AG09309 (cell line): ENCODE results near the gene ORC3.

Experiments used
- DNase-seq: peaks from one replicate; pipeline ENCODE4 v3.0.0-alpha.2; 2010; ENCODE audit warnings: low read depth
- H3K4me3 ChIP-seq: 2 replicates; pipeline ENCODE4 v1.5.1; 2011; ENCODE audit warnings: mild to moderate bottlenecking, low read depth, low read length, moderate library complexity; ENCODE audit not compliant: control insufficient read depth
- CTCF ChIP-seq: IDR thresholded peaks from 2 replicates; pipeline ENCODE4 v1.5.1; 2011; ENCODE audit warnings: mild to moderate bottlenecking, low read depth, low read length, inconsistent platforms; ENCODE audit not compliant: insufficient read depth, control insufficient read depth; ENCODE audit errors: missing control alignments

Gene ORC3

GRCh38 chr6:87618531-87618930, 28.6 kb downstream of the ORC3 start:
- DNase-seq = no peak
- H3K4me3 ChIP-seq = no peak overlapping the region
- TF ChIP-seq CTCF = no peak

GRCh38 chr6:87623248-87623647, 33.3 kb downstream of the ORC3 start:
- peak; percentile 14 for DNase-seq
- no peak for TF ChIP-seq CTCF
- no peak overlapping the region for H3K4me3 ChIP-seq

DNA sequence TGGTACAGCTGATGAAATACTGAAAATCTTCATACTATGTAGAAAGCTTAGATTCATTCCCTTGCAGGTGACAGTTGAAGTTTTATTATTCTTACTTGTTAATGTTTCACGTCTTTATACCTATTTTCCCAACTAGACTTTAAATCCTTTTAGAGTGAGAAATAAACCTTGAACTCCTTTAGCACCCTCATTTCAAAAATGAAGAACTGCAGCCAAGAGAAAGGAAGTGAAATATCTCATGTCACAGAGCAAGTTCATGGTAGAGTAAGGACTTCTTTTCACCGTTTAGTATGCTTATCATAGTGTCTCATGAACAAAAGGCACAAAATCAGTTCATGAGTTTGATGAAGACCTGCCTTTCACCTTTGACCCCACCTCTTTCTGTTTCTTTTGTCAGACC, 38.5 kb downstream of the ORC3 start:
- no peak overlapping the region for H3K4me3 ChIP-seq
- DNase-seq = no peak
- TF ChIP-seq CTCF = no peak

GRCh38 chr6:87628881-87629280, 38.9 kb downstream of the ORC3 start:
- no peak for TF ChIP-seq CTCF
- no peak overlapping the region for H3K4me3 ChIP-seq
- DNase-seq = peak; percentile 41

- no peak overlapping the region for H3K4me3 ChIP-seq
- no peak for DNase-seq
- no peak for TF ChIP-seq CTCF
Observed at GRCh38 chr6:87630746-87631145, 40.8 kb downstream of the ORC3 start.

DNA sequence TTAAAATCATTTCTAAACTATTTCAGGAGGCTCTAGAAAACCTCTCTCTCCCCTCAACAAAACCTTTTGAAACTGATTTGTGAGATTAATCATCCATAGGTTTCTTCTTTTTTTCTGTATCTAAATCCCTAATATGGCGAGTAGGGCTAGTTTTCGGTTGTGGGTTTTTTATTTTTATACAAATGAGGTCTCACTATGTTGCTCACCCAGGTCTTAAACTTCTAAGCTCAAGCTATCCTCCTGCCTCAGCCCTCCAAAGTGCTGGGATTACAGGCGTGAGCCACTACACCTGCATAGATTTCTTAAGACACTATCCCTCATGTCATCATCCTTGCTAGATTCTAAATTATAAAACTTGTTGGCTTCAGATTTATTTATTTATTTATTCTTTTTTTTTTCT, 43.9 kb downstream of the ORC3 start:
- no peak for DNase-seq
- no peak for TF ChIP-seq CTCF
- H3K4me3 ChIP-seq = no peak overlapping the region

DNA sequence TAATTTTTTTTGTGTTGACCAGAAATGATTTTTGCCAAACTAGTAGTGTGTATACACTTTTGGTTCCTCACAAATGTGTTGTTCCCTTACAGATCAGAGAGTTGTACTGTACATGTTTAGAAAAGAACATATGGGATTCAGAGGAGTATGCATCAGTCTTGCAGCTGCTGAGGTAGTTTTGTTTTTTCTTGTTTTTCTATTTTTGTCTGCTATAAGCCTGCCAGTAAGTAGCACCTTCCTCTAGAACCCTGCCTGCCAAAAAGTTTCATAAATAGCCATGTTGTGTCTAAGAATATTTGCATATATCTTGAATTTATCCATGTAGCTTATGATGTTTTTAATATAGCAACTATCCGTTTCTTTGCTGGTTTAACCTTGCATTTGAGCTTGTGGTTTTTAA, 46.4 kb downstream of the ORC3 start:
- H3K4me3 ChIP-seq = no peak overlapping the region
- DNase-seq = no peak
- no peak for TF ChIP-seq CTCF
